SK-N-SH treated with all-trans-retinoic acid at 6 μM for 48 hours (cell line): Measurements from ENCODE around the gene GPC6.

Experiments
- ATAC-seq: fragments of 200-7000 bp; cut with Tn5 transposase; 3 replicates; pipeline ENCODE4 v1.9.1; 2020; ENCODE audit warnings: mild to moderate bottlenecking, moderate library complexity
- ARNTL ChIP-seq: fragments of 450-650 bp; formaldehyde crosslinking; IDR thresholded peaks from 2 replicates; pipeline ENCODE4 v1.5.0; 2020; ENCODE audit warnings: low read depth, mild to moderate bottlenecking, moderate library complexity, borderline replicate concordance
- BACH2 ChIP-seq: fragments of 250-450 bp; sonication (Bioruptor Pico); IDR thresholded peaks from 2 replicates; pipeline ENCODE4 v1.9.0; 2021; ENCODE audit warnings: mild to moderate bottlenecking, borderline replicate concordance
- CSDC2 ChIP-seq: fragments of 250-450 bp; sonication (Bioruptor Pico); IDR thresholded peaks from 2 replicates; pipeline ENCODE4 v1.5.0; 2020; ENCODE audit warnings: mild to moderate bottlenecking, moderate library complexity
- ESRRG ChIP-seq: fragments of 250-450 bp; sonication (Bioruptor Pico); IDR thresholded peaks from 2 replicates; pipeline ENCODE4 v1.6.1; 2021; ENCODE audit warnings: mild to moderate bottlenecking
- GLIS3 ChIP-seq: fragments of 250-450 bp; sonication (Bioruptor Pico); IDR thresholded peaks from 2 replicates; pipeline ENCODE4 v1.5.0; 2020; ENCODE audit warnings: mild to moderate bottlenecking, moderate library complexity
- ISL1 ChIP-seq: fragments of 250-450 bp; sonication (Bioruptor Pico); IDR thresholded peaks from 2 replicates; pipeline ENCODE4 v2.1.2; 2022; ENCODE audit warnings: mild to moderate bottlenecking, moderate library complexity
- OSR1 ChIP-seq: fragments of 250-450 bp; sonication (Bioruptor Pico); IDR thresholded peaks from 2 replicates; pipeline ENCODE4 v1.8.0; 2022; ENCODE audit warnings: moderate library complexity, mild to moderate bottlenecking, inconsistent platforms
- PPARA ChIP-seq: fragments of 250-450 bp; sonication (Bioruptor Pico); IDR thresholded peaks from 2 replicates; pipeline ENCODE4 v1.5.0; 2020; ENCODE audit warnings: mild to moderate bottlenecking, borderline replicate concordance
- SNAI2 ChIP-seq: fragments of 250-450 bp; sonication (Bioruptor Pico); IDR thresholded peaks from 2 replicates; pipeline ENCODE4 v1.5.0; 2020; ENCODE audit warnings: mild to moderate bottlenecking, moderate library complexity
- TCF4 ChIP-seq: fragments of 250-450 bp; sonication (Bioruptor Pico); IDR thresholded peaks from 2 replicates; pipeline ENCODE4 v1.8.0; 2021; ENCODE audit warnings: mild to moderate bottlenecking, moderate library complexity, borderline replicate concordance
- TOX ChIP-seq: fragments of 250-450 bp; sonication (Bioruptor Pico); IDR thresholded peaks from 2 replicates; pipeline ENCODE4 v1.8.0; 2021; ENCODE audit warnings: mild to moderate bottlenecking, moderate library complexity, borderline replicate concordance
- ZC3H10 ChIP-seq: fragments of 250-450 bp; sonication (Bioruptor Pico); IDR thresholded peaks from 2 replicates; pipeline ENCODE4 v1.5.1; 2021; ENCODE audit warnings: mild to moderate bottlenecking, moderate library complexity
- ZFP3 ChIP-seq: fragments of 250-450 bp; sonication (Bioruptor Pico); IDR thresholded peaks from 2 replicates; pipeline ENCODE4 v1.5.0; 2020; ENCODE audit warnings: mild to moderate bottlenecking, moderate library complexity
- ZFP30 ChIP-seq: fragments of 450-650 bp; formaldehyde crosslinking; IDR thresholded peaks from 2 replicates; pipeline ENCODE4 v1.5.0; 2022; ENCODE audit warnings: mild to moderate bottlenecking, moderate library complexity
- ZNF565 ChIP-seq: fragments of 450-650 bp; formaldehyde crosslinking; conservative IDR thresholded peaks from 2 replicates; pipeline ENCODE4 v1.5.0; 2020; ENCODE audit warnings: low read depth, mild to moderate bottlenecking, moderate library complexity
- ZNF70 ChIP-seq: fragments of 450-650 bp; formaldehyde crosslinking; IDR thresholded peaks from 2 replicates; pipeline ENCODE4 v1.5.0; 2020; ENCODE audit warnings: mild to moderate bottlenecking, moderate library complexity
- ZNF8 ChIP-seq: fragments of 450-650 bp; formaldehyde crosslinking; IDR thresholded peaks from 2 replicates; pipeline ENCODE4 v1.5.0; 2020; ENCODE audit warnings: mild to moderate bottlenecking, moderate library complexity
- TF ChIP-seq, protein P1 (sequence below): fragments of 250-450 bp; sonication (Bioruptor Pico); IDR thresholded peaks from 2 replicates; pipeline ENCODE4 v1.5.1; 2021; ENCODE audit warnings: mild to moderate bottlenecking, moderate library complexity
- TF ChIP-seq, protein P2 (sequence below): fragments of 250-450 bp; sonication (Bioruptor Pico); IDR thresholded peaks from 2 replicates; pipeline ENCODE4 v1.8.0; 2020; ENCODE audit warnings: mild to moderate bottlenecking, moderate library complexity, borderline replicate concordance
- TF ChIP-seq, protein P3 (sequence below): fragments of 250-450 bp; sonication (Bioruptor Pico); IDR thresholded peaks from 2 replicates; pipeline ENCODE4 v1.5.0; 2020; ENCODE audit warnings: mild to moderate bottlenecking, moderate library complexity
- TF ChIP-seq, protein P4 (sequence below): fragments of 250-450 bp; sonication (Bioruptor Pico); IDR thresholded peaks from 2 replicates; pipeline ENCODE4 v1.8.0; 2021; ENCODE audit warnings: low read depth, mild to moderate bottlenecking, moderate library complexity, borderline replicate concordance

GPC6 gene

DNA sequence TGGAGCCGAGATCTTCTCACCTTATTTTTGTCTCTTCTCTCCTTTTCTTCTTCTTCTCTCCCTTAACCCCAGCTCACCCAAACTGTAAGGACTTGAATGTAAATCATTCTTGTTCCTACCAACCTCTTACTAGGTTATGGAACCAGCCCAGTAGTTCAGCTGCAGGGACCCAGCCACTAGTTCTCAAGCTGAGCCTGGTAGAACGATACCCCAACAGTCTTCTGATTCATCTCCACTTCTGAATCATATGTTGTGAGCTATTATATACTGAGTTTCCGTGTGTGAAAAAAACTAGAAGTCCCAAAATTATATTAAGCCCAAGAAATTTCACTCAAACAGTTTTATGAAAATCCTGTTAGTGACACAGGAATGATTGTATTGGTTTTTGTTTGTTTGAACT is 1185.1 kb downstream of the GPC6 start:
- TF ChIP-seq ZFP3 (CRISPR knock-in tag) (no peak), CSDC2 (no peak), ZNF8 (CRISPR knock-in tag) (no peak), ZFP30 (CRISPR knock-in tag) (no peak), SNAI2 (CRISPR knock-in tag) (no peak), PPARA (CRISPR knock-in tag) (no peak), GLIS3 (CRISPR knock-in tag) (no peak), ZC3H10 (CRISPR knock-in tag) (no peak), TCF4 (CRISPR knock-in tag) (no peak), ZNF565 (CRISPR knock-in tag) (no peak), ZNF70 (CRISPR knock-in tag) (no peak), ARNTL (CRISPR knock-in tag) (no peak), ISL1 (CRISPR knock-in tag) (no peak), ESRRG (CRISPR knock-in tag) (no peak), TOX (CRISPR knock-in tag) (no peak)
- TF ChIP-seq, protein P1, sequence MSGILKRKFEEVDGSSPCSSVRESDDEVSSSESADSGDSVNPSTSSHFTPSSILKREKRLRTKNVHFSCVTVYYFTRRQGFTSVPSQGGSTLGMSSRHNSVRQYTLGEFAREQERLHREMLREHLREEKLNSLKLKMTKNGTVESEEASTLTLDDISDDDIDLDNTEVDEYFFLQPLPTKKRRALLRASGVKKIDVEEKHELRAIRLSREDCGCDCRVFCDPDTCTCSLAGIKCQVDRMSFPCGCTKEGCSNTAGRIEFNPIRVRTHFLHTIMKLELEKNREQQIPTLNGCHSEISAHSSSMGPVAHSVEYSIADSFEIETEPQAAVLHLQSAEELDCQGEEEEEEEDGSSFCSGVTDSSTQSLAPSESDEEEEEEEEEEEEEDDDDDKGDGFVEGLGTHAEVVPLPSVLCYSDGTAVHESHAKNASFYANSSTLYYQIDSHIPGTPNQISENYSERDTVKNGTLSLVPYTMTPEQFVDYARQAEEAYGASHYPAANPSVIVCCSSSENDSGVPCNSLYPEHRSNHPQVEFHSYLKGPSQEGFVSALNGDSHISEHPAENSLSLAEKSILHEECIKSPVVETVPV (CRISPR knock-in tag): no peak
- TF ChIP-seq, protein P2, sequence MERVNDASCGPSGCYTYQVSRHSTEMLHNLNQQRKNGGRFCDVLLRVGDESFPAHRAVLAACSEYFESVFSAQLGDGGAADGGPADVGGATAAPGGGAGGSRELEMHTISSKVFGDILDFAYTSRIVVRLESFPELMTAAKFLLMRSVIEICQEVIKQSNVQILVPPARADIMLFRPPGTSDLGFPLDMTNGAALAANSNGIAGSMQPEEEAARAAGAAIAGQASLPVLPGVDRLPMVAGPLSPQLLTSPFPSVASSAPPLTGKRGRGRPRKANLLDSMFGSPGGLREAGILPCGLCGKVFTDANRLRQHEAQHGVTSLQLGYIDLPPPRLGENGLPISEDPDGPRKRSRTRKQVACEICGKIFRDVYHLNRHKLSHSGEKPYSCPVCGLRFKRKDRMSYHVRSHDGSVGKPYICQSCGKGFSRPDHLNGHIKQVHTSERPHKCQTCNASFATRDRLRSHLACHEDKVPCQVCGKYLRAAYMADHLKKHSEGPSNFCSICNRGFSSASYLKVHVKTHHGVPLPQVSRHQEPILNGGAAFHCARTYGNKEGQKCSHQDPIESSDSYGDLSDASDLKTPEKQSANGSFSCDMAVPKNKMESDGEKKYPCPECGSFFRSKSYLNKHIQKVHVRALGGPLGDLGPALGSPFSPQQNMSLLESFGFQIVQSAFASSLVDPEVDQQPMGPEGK: no peak
- TF ChIP-seq, protein P3, sequence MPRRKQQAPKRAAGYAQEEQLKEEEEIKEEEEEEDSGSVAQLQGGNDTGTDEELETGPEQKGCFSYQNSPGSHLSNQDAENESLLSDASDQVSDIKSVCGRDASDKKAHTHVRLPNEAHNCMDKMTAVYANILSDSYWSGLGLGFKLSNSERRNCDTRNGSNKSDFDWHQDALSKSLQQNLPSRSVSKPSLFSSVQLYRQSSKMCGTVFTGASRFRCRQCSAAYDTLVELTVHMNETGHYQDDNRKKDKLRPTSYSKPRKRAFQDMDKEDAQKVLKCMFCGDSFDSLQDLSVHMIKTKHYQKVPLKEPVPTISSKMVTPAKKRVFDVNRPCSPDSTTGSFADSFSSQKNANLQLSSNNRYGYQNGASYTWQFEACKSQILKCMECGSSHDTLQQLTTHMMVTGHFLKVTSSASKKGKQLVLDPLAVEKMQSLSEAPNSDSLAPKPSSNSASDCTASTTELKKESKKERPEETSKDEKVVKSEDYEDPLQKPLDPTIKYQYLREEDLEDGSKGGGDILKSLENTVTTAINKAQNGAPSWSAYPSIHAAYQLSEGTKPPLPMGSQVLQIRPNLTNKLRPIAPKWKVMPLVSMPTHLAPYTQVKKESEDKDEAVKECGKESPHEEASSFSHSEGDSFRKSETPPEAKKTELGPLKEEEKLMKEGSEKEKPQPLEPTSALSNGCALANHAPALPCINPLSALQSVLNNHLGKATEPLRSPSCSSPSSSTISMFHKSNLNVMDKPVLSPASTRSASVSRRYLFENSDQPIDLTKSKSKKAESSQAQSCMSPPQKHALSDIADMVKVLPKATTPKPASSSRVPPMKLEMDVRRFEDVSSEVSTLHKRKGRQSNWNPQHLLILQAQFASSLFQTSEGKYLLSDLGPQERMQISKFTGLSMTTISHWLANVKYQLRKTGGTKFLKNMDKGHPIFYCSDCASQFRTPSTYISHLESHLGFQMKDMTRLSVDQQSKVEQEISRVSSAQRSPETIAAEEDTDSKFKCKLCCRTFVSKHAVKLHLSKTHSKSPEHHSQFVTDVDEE (CRISPR knock-in tag): no peak
- TF ChIP-seq, protein P4, sequence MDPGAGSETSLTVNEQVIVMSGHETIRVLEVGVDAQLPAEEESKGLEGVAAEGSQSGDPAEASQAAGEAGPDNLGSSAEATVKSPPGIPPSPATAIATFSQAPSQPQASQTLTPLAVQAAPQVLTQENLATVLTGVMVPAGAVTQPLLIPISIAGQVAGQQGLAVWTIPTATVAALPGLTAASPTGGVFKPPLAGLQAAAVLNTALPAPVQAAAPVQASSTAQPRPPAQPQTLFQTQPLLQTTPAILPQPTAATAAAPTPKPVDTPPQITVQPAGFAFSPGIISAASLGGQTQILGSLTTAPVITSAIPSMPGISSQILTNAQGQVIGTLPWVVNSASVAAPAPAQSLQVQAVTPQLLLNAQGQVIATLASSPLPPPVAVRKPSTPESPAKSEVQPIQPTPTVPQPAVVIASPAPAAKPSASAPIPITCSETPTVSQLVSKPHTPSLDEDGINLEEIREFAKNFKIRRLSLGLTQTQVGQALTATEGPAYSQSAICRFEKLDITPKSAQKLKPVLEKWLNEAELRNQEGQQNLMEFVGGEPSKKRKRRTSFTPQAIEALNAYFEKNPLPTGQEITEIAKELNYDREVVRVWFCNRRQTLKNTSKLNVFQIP: no peak
- no peak for ATAC-seq

DNA sequence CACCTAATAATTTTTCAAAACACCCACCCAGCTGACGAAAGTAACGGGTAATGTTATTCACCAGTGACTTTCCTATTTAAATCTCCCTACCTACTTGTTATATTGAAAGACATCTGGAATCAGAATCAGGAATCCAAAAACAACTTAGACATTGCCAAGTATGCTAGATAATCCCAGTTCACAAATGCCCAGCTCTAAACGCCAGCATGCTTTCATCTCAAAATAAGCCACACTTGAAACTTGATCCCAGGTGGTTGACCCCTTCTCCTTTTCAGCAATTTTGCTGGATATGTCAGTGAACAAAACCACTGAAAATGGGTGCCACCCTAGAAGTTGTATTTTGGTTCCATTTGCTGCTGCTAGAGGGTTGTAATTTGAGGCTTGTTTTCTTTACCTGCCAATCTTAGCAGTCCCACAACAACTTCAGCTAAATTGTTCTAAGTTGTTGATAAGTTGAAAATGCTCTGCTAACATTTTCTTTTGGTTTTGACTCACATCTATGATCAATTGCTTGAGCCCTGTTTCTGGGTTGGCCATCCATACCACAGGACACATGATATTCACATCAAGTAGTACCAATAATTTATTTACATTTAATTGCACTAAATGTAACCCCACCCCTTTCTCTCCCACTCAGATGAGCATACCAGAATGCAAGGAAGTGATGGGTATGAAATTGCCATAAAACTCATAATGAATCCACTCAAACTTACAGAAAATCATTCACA is 1186.4 kb downstream of the GPC6 start:
- no peak for ATAC-seq
- TF ChIP-seq TCF4 (CRISPR knock-in tag): no peak
- TF ChIP-seq ZFP30 (CRISPR knock-in tag): no peak

DNA sequence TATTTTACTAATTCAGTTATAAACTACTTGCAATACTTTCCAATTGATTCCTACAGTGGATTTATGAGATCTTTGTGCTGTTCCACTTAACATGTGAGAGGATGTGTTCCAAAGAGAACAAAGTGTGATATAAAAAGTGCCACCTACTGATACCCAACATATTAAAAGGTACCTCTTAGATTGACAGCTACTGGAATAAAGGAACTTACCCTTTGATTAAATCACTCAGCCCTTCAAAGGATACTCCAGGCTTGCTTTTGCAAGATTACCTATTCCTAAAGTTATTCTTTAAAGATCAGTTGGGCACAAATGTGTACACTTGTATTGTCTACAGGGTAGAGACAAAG is 1187.0 kb downstream of the GPC6 start:
- no peak for ATAC-seq
- TF ChIP-seq, protein P1 (CRISPR knock-in tag): no peak
- TF ChIP-seq, protein P3 (CRISPR knock-in tag): no peak
- TF ChIP-seq TCF4 (CRISPR knock-in tag): no peak
- TF ChIP-seq, protein P2: no peak
- TF ChIP-seq, protein P4: no peak
- no peak for TF ChIP-seq ISL1 (CRISPR knock-in tag)
- no peak for TF ChIP-seq BACH2 (CRISPR knock-in tag)
- TF ChIP-seq ARNTL (CRISPR knock-in tag): no peak
- TF ChIP-seq OSR1 (CRISPR knock-in tag): no peak
- TF ChIP-seq SNAI2 (CRISPR knock-in tag): no peak
- TF ChIP-seq ZNF565 (CRISPR knock-in tag): no peak
